GM12872 (cell line): ENCODE data around the gene GRN.

ENCODE experiments used
- TF ChIP-seq, protein P1 (sequence below): IDR thresholded peaks from 3 replicates; pipeline ENCODE4 v1.5.1; 2011; ENCODE audit warnings: low read depth, mild to moderate bottlenecking, low read length, moderate library complexity; ENCODE audit not compliant: insufficient read depth

The GRN gene

GRCh38 chr17:44323359-44324091, 21.6 kb upstream of the GRN start:
- TF ChIP-seq, protein P1, sequence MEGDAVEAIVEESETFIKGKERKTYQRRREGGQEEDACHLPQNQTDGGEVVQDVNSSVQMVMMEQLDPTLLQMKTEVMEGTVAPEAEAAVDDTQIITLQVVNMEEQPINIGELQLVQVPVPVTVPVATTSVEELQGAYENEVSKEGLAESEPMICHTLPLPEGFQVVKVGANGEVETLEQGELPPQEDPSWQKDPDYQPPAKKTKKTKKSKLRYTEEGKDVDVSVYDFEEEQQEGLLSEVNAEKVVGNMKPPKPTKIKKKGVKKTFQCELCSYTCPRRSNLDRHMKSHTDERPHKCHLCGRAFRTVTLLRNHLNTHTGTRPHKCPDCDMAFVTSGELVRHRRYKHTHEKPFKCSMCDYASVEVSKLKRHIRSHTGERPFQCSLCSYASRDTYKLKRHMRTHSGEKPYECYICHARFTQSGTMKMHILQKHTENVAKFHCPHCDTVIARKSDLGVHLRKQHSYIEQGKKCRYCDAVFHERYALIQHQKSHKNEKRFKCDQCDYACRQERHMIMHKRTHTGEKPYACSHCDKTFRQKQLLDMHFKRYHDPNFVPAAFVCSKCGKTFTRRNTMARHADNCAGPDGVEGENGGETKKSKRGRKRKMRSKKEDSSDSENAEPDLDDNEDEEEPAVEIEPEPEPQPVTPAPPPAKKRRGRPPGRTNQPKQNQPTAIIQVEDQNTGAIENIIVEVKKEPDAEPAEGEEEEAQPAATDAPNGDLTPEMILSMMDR = no peak

- TF ChIP-seq, protein P1 = no peak
Observed at GRCh38 chr17:44324092-44324570, 21.0 kb upstream of the GRN start.

DNA sequence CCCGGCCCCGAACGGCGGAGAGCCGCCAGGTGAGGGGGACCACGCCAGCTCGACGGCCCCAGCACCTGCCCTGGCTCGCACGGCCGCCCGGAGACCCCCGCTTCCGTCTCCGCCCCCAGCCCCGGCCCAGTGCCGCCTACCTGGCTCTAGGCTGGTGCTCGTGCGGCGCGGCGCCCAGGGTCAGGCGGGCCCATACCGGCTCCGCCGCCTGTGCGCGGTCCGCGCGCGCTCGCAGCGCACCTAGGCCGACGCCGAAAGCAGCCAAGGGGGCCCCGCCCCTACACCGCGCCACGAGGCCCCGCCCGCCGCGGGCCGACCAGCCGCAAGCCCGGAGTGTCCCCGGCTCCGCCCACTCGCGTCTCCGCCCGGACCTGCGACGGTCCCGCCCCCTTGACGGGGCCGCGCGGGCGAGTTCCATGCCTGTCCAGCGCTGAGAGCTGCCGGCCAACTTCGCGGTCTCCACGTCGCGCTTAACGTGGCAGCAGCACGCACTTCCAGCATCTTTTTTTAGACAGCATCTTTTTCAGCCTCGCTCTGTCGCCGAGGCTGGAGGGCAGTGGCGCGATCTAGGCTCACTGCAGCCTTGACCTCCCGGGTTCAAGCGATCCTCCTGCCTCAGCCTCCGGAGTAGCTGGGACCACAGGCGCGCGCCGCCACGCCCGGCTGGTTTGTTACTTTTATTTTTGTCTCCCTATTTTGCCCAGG, 20.4 kb upstream of the GRN start, which contains the start of gene SLC25A39:
Gene SLC25A39, minus strand, starts transcription at position 253 of the 705 bp plus-strand sequence. CDS start 1,261 bp downstream, outside the sequence.
- TF ChIP-seq, protein P1 = no peak

DNA sequence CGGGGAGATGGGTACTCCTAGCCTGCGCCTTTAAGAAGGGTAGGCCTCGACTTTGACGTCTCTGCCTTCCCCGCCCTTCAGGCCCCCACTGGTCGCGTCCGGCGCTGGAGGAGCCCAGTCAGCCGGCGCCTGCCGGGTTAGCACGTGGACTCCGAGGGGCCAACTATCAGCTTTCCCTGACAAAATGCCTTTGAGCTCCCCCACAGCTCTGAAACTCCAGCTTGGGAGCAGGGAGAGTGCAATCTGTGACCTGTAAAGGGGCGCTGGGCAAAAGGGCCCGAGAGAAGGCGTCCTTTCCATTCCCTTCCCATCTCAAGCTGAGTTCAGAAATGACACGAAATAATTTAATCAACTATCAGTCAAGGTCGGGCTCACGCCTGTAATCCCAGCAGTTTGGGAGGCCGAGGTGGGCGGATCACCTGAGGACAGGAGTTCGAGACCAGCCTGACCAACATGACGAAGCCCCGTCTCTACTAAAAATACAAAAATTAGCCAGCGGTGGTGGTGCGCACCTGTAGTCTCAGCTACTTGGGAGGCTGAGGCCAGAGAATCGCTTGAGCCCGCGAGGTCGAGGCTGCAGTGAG, 18.1 kb upstream of the GRN start:
- TF ChIP-seq, protein P1 = no peak

- TF ChIP-seq, protein P1 = no peak
Observed at GRCh38 chr17:44327715-44328449, 17.2 kb upstream of the GRN start.

- TF ChIP-seq, protein P1 = peak; percentile 82
Observed at GRCh38 chr17:44331249-44331760, 13.8 kb upstream of the GRN start.
